ENCODE measurements around the gene PIEZO1.

The PIEZO1 gene

GRCh38 chr16:88665570-88665969, 119.5 kb downstream of the PIEZO1 start:
- DNase-seq (ENCODE audit: low read depth in 2 of 2): no peak
